Muscle layer of colon (tissue), 2 donors: ENCODE results near the gene SLC35F1.
"Not testable (repeated sequence)": the region's sequence is repeated elsewhere in the genome, so short reads cannot be mapped to it uniquely, and the experiment has no call there.

Experiments
- H3K27ac ChIP-seq: one replicate; pipeline ENCODE4 v1.7.0; 2013; ENCODE audit warnings: low read depth, mild to moderate bottlenecking, low read length, moderate library complexity
- H3K27me3 ChIP-seq, 2 donors: one replicate each; pipeline ENCODE4 v1.7.0; 2013; ENCODE audit warnings: low read length in 2 of 2, mild to moderate bottlenecking in 2 of 2; ENCODE audit not compliant: insufficient read depth in 2 of 2, control insufficient read depth in 1 of 2
- H3K36me3 ChIP-seq: one replicate; pipeline ENCODE4 v1.7.0; 2013; ENCODE audit warnings: mild to moderate bottlenecking, low read length; ENCODE audit not compliant: insufficient read depth
- H3K4me1 ChIP-seq: one replicate; pipeline ENCODE4 v1.7.0; 2013; ENCODE audit warnings: mild to moderate bottlenecking, low read length; ENCODE audit not compliant: insufficient read depth
- H3K4me3 ChIP-seq, 2 donors: one replicate each; pipeline ENCODE4 v1.7.0; 2013; ENCODE audit warnings: low read length in 2 of 2, low read depth in 1 of 2, mild to moderate bottlenecking in 1 of 2, moderate library complexity in 1 of 2
- H3K9ac ChIP-seq: one replicate; pipeline ENCODE4 v1.7.0; 2013; ENCODE audit warnings: low read length
- H3K9me3 ChIP-seq: one replicate; pipeline ENCODE4 v1.7.0; 2013; ENCODE audit warnings: mild to moderate bottlenecking, low read length
- donor health status: abdominal sarcoma.
- donor health status: Adenocarcinoma of cecum.

The SLC35F1 gene

DNA sequence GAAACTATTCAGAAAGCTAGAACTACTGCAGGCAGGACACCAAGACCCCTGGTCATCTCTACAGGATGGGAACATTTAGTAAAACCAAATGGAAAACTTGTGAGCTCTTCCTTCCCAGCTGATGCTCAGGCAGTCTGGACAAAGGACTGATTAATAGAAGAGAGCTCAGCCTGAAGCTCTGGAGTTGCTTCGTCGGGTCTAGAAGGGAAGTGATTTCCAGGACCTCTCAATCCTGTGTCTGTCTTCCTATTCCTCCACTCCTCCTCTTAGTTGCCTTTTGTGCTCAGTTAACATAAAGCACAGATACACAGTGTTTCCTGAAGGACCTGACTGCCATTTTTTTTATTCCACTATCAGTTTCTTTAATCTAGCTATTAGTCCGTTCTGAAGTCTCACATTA, 54.2 kb downstream of the SLC35F1 start:
- no peaks in the 10 kb centered on the region for H3K36me3 ChIP-seq
- H3K27ac ChIP-seq, result no peak overlapping the region
- H3K27me3 ChIP-seq, result peaks cover 0 to 4% of the 10 kb centered on the region in 2 donors
- H3K9ac ChIP-seq, result no peak overlapping the region
- no peaks in the 10 kb centered on the region for H3K9me3 ChIP-seq
- H3K4me1 ChIP-seq, result no peaks in the 10 kb centered on the region
- no peak overlapping the region for H3K4me3 ChIP-seq

GRCh38 chr6:117965763-117966162, 58.7 kb downstream of the SLC35F1 start:
- not testable (repeated sequence) for H3K9ac ChIP-seq, H3K36me3 ChIP-seq, H3K4me3 ChIP-seq, H3K9me3 ChIP-seq, H3K27me3 ChIP-seq, H3K27ac ChIP-seq, H3K4me1 ChIP-seq

- no peaks in the 10 kb centered on the region for H3K27me3 ChIP-seq
- no peaks in the 10 kb centered on the region for H3K36me3 ChIP-seq
- no peaks in the 10 kb centered on the region for H3K9me3 ChIP-seq
- H3K4me3 ChIP-seq, result no peak overlapping the region
- no peaks in the 10 kb centered on the region for H3K4me1 ChIP-seq
- H3K27ac ChIP-seq, result no peak overlapping the region
- H3K9ac ChIP-seq, result no peak overlapping the region
Observed at GRCh38 chr6:117971637-117972036, 64.6 kb downstream of the SLC35F1 start.

GRCh38 chr6:117974914-117975627, 68.0 kb downstream of the SLC35F1 start:
- H3K27me3 ChIP-seq, result no peaks in the 10 kb centered on the region
- H3K27ac ChIP-seq, result no peak overlapping the region
- H3K9ac ChIP-seq, result no peak overlapping the region
- H3K9me3 ChIP-seq, result no peaks in the 10 kb centered on the region
- H3K4me3 ChIP-seq, result no peak overlapping the region
- H3K36me3 ChIP-seq, result no peaks in the 10 kb centered on the region
- no peaks in the 10 kb centered on the region for H3K4me1 ChIP-seq

GRCh38 chr6:117976030-117976651, 69.1 kb downstream of the SLC35F1 start:
- Histone ChIP-seq H3K36me3 (no peaks in the 10 kb centered on the region), H3K4me3 (no peak overlapping the region), H3K27me3 (no peaks in the 10 kb centered on the region), H3K4me1 (no peaks in the 10 kb centered on the region), H3K27ac (no peak overlapping the region), H3K9ac (no peak overlapping the region), H3K9me3 (no peaks in the 10 kb centered on the region)

DNA sequence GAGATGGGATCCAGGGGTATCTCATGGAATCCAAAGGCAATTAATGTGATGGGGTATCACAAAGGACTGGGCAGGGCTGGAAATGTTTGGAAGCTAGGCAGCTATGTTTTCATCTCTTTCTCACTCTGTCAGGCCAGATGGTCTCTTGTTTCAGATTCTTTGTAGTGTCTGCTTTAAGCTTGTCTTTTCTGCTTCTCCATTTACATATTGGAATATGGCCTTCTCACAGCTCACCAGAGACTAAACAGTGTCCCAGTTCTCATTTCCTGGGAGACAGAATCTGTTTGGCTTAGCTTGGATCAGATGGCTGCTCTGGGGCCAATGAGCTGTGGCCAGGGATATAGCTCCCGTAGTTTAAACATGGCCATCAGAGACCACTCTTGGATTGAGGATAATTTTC, 78.9 kb downstream of the SLC35F1 start:
- H3K4me1 ChIP-seq, result no peaks in the 10 kb centered on the region
- H3K36me3 ChIP-seq, result no peaks in the 10 kb centered on the region
- no peaks in the 10 kb centered on the region for H3K27me3 ChIP-seq
- H3K4me3 ChIP-seq, result no peak overlapping the region
- no peak overlapping the region for H3K9ac ChIP-seq
- no peaks in the 10 kb centered on the region for H3K9me3 ChIP-seq
- no peak overlapping the region for H3K27ac ChIP-seq

DNA sequence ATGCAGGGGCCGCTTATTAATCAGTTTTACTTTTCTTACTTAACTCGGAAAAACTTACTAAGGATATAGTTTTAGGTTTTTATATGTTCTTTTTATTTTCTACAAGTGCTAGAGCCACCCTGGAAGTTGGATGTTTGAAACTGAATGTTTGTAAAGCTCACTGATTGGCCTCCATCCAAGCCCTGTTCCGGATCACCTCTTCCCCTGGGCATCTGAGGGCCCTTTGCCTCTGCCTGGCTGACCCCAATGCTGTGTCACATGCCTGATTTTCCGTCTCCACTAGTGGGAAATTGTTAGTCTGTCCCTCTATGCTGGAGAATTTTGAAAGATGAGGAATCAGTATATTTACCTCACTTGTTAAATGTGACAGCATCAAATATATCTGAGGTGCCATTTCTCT, 79.3 kb downstream of the SLC35F1 start:
- Histone ChIP-seq H3K4me1 (no peaks in the 10 kb centered on the region), H3K27ac (no peak overlapping the region), H3K9ac (no peak overlapping the region), H3K9me3 (no peaks in the 10 kb centered on the region), H3K36me3 (no peaks in the 10 kb centered on the region), H3K4me3 (no peak overlapping the region), H3K27me3 (no peaks in the 10 kb centered on the region)

DNA sequence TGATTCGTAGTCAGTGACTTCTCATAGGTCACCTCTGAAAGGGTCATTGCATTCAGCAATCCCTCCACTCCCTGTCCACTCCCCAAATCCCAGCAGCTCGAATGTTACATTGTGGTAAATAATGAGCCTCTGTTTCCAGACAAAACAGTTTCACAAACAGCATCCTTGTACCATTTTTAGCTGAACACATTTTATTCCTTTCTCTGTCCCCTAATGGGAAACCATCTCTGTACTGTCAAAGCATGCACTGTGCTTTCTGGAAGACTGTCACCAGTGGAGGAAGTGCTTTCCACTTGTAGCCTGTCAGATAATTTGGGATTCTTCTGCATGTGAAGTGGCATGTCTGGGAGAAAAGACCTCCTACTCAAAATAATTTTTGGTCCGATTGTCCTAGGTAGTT, 82.0 kb downstream of the SLC35F1 start:
- Histone ChIP-seq H3K27me3 (no peaks in the 10 kb centered on the region), H3K36me3 (no peaks in the 10 kb centered on the region), H3K4me1 (no peaks in the 10 kb centered on the region), H3K4me3 (no peak overlapping the region), H3K9me3 (no peaks in the 10 kb centered on the region), H3K27ac (no peak overlapping the region), H3K9ac (no peak overlapping the region)

DNA sequence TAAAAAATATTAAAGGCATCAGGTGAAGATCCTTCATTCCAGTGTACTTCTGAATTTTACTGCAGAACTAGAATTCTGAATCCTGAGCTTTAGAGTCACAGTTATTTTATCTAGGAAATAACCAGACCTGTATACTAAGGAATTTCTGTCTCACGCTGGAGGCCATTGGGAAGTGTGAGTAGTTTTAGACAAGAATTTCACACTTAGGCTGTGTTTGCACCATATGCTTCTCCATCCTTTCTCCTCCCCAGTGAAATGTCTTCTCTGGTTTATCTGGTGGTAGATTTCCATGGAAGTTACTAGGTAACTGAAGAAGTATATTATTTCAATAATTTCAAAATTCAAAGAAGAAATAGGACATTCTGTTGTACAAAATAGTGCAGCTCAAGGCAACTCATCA, 83.1 kb downstream of the SLC35F1 start:
- H3K27me3 ChIP-seq, result no peaks in the 10 kb centered on the region
- no peaks in the 10 kb centered on the region for H3K36me3 ChIP-seq
- H3K9ac ChIP-seq, result no peak overlapping the region
- no peak overlapping the region for H3K4me3 ChIP-seq
- H3K9me3 ChIP-seq, result no peaks in the 10 kb centered on the region
- no peaks in the 10 kb centered on the region for H3K4me1 ChIP-seq
- no peak overlapping the region for H3K27ac ChIP-seq

DNA sequence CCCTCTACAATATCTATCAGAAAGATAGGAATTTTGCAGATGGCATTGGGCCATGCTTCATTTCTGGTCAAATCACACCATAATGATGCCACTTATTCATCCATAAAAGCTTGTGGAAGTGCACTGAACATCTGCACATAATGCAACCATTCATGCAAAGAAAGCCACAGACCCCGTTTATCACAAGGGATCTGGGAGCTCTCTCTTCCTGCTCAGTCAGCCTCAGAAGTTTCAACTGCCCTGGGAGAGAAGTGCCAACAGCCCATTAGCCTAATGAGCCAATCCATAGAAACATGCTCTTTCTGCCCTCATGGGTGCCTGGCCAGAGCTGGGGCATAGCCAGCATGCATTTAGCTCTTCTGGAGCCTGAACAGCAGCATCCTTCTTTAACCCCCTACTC, 85.8 kb downstream of the SLC35F1 start:
- H3K9ac ChIP-seq, result no peak overlapping the region
- H3K4me3 ChIP-seq, result no peak overlapping the region
- no peaks in the 10 kb centered on the region for H3K9me3 ChIP-seq
- H3K36me3 ChIP-seq, result no peaks in the 10 kb centered on the region
- H3K27me3 ChIP-seq, result no peaks in the 10 kb centered on the region
- no peak overlapping the region for H3K27ac ChIP-seq
- no peaks in the 10 kb centered on the region for H3K4me1 ChIP-seq

DNA sequence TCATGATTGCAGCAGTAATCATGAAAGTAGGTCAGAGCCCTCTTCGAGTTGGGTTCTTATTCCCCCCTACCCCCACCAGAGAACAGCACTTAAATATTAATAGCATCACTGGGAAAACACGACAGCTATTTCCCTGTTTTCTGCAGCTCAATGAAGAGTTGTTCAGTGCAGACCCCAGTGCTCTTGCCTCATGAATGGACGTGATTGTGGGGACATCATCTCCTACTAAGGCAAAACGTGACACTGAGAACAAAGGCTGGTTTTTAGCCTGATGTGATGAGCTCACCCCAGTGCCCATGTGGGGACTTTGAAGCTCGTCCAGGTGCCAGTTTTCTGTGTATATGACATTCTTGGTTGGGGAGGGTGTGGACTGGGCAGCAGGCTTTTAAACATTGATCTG, 105.9 kb downstream of the SLC35F1 start:
- Histone ChIP-seq H3K27ac (no peak overlapping the region), H3K4me1 (no peaks in the 10 kb centered on the region), H3K9ac (no peak overlapping the region), H3K27me3 (no peaks in the 10 kb centered on the region), H3K36me3 (no peaks in the 10 kb centered on the region), H3K4me3 (no peak overlapping the region), H3K9me3 (no peaks in the 10 kb centered on the region)

DNA sequence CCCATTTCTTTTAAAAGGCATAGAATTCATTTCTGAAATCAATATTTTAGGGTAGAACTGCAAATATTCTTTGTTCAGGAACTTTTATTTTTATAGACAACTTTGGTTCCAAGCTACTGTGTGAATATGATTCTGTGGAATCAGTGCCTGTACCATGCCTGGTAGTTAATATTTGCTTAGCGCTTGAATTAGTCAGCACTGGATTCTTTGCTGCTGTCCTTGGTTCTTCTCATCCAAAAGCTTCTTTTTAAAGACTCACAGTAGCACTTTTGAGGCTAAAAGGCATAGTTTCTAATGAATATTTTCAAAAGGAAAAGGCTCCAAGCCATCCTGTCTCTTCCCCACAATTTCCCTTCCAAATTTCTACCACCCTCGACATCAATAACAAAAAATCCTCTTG, 109.5 kb downstream of the SLC35F1 start:
- H3K27ac ChIP-seq, result no peak overlapping the region
- H3K4me1 ChIP-seq, result no peaks in the 10 kb centered on the region
- H3K27me3 ChIP-seq, result no peaks in the 10 kb centered on the region
- no peak overlapping the region for H3K4me3 ChIP-seq
- H3K9ac ChIP-seq, result no peak overlapping the region
- H3K36me3 ChIP-seq, result no peaks in the 10 kb centered on the region
- H3K9me3 ChIP-seq, result no peaks in the 10 kb centered on the region
